Mammary epithelial cell (primary cell): ENCODE measurements around the gene APP.

Experiments
- EZH2 ChIP-seq: IDR thresholded peaks from 2 replicates; pipeline ENCODE4 v1.6.1; 2012; ENCODE audit warnings: low read length, inconsistent platforms, borderline replicate concordance
- TF ChIP-seq, protein P1 (sequence below), 2 donors: IDR thresholded peaks in 1 of 2; conservative IDR thresholded peaks in 1 of 2; 2 replicates each; pipeline ENCODE4 v1.5.1; 2011 to 2012; ENCODE audit warnings: inconsistent platforms in 2 of 2, low read length in 2 of 2, mild to moderate bottlenecking in 2 of 2, control low read depth in 1 of 2, low read depth in 1 of 2; ENCODE audit not compliant: insufficient read depth in 1 of 2; ENCODE audit errors: extremely low read depth in 1 of 2

DNA sequence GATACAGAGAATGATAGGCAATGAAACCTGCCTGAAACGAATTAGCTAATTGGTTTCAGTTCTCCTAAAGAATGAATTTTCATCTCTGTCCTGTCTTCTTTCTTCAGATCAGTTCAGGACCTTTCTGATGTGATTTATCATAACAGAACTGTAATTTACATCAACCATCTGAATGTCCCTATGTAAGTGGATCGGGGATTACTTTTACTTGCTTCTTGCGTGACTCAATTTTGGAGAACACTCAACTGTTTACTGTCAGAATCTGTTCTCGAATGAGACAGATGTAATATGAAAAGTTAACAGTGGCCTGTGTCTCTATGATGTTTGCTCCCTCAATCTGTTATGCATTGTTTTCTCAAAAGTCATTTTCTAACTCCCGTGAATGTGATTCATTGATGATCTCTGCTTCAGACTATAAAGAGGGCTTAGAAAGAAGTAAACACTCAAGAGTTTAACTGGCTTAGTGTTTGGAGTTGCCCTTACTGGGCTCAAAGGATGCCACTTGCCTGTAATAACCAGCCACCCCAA, 324.8 kb downstream of the APP start:
- TF ChIP-seq, protein P1, sequence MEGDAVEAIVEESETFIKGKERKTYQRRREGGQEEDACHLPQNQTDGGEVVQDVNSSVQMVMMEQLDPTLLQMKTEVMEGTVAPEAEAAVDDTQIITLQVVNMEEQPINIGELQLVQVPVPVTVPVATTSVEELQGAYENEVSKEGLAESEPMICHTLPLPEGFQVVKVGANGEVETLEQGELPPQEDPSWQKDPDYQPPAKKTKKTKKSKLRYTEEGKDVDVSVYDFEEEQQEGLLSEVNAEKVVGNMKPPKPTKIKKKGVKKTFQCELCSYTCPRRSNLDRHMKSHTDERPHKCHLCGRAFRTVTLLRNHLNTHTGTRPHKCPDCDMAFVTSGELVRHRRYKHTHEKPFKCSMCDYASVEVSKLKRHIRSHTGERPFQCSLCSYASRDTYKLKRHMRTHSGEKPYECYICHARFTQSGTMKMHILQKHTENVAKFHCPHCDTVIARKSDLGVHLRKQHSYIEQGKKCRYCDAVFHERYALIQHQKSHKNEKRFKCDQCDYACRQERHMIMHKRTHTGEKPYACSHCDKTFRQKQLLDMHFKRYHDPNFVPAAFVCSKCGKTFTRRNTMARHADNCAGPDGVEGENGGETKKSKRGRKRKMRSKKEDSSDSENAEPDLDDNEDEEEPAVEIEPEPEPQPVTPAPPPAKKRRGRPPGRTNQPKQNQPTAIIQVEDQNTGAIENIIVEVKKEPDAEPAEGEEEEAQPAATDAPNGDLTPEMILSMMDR (conservative IDR thresholded peaks at IDR 0.05 in 1 of 2, IDR thresholded peaks at IDR 0.05 in 1 of 2; ENCODE audit: extremely low read depth in 1 of 2, insufficient read depth in 1 of 2, low read depth in 1 of 2, low read length in 2 of 2): no peak
- TF ChIP-seq EZH2: no peak
